HEK293T (cell line): Measurements from ENCODE around the gene THOC5.

Experiments used
- CTCF ChIA-PET: fragments of 350-600 bp; formaldehyde crosslinking; extraction: SDS; loops from one replicate; lab custom pipeline; 2021; ENCODE audit warnings: antibody characterized with exemption, inconsistent platforms; lab: Yijun Ruan, JAX
- POLR2A ChIA-PET: fragments of 350-600 bp; formaldehyde crosslinking; extraction: SDS; loops from one replicate; lab custom pipeline; 2020; ENCODE audit warnings: antibody characterized with exemption, inconsistent platforms; lab: Yijun Ruan, JAX
- DNase-seq: peaks from one replicate; pipeline ENCODE4 v3.0.0; 2012; ENCODE audit warnings: mixed read lengths; ENCODE audit errors: extremely low spot score
- ARNT ChIP-seq: fragments of 450-650 bp; IDR thresholded peaks from 2 replicates; pipeline ENCODE4 v1.6.1; 2017; ENCODE audit warnings: mild to moderate bottlenecking
- BHLHE40 ChIP-seq: fragments of 450-650 bp; IDR thresholded peaks from 2 replicates; pipeline ENCODE4 v1.6.1; 2016; ENCODE audit warnings: mild to moderate bottlenecking, moderate library complexity, borderline replicate concordance
- CTBP1 ChIP-seq: fragments of 450-650 bp; IDR thresholded peaks from 2 replicates; pipeline ENCODE4 v1.6.1; 2016; ENCODE audit warnings: borderline replicate concordance
- ELF4 ChIP-seq: fragments of 450-650 bp; IDR thresholded peaks from 2 replicates; pipeline ENCODE4 v1.6.1; 2017; ENCODE audit warnings: antibody characterized with exemption
- FOXA1 ChIP-seq: fragments of 450-650 bp; IDR thresholded peaks from 2 replicates; pipeline ENCODE4 v1.6.1; 2016; ENCODE audit warnings: mild to moderate bottlenecking
- FOXK2 ChIP-seq: fragments of 450-650 bp; IDR thresholded peaks from 2 replicates; pipeline ENCODE4 v1.6.1; 2016; ENCODE audit warnings: mild to moderate bottlenecking
- FOXM1 ChIP-seq: fragments of 450-650 bp; IDR thresholded peaks from 2 replicates; pipeline ENCODE4 v1.6.1; 2017; ENCODE audit warnings: mild to moderate bottlenecking, borderline replicate concordance
- HDGF ChIP-seq: fragments of 450-650 bp; IDR thresholded peaks from 2 replicates; pipeline ENCODE4 v1.6.1; 2017; ENCODE audit warnings: antibody characterized with exemption, borderline replicate concordance
- L3MBTL2 ChIP-seq: fragments of 450-650 bp; conservative IDR thresholded peaks from 2 replicates; pipeline ENCODE4 v1.6.1; 2016; ENCODE audit warnings: mild to moderate bottlenecking
- LEF1 ChIP-seq: fragments of 450-650 bp; IDR thresholded peaks from 2 replicates; pipeline ENCODE4 v1.6.1; 2017; ENCODE audit warnings: mild to moderate bottlenecking, borderline replicate concordance
- NFRKB ChIP-seq: fragments of 450-650 bp; IDR thresholded peaks from 2 replicates; pipeline ENCODE4 v1.6.1; 2016; ENCODE audit warnings: mild to moderate bottlenecking, moderate library complexity
- SP1 ChIP-seq: fragments of 450-650 bp; IDR thresholded peaks from 2 replicates; pipeline ENCODE4 v1.6.1; 2017
- SUZ12 ChIP-seq: fragments of 450-650 bp; IDR thresholded peaks from 2 replicates; pipeline ENCODE4 v1.6.1; 2016; ENCODE audit warnings: mild to moderate bottlenecking
- TARDBP ChIP-seq: fragments of 450-650 bp; IDR thresholded peaks from 2 replicates; pipeline ENCODE4 v1.6.1; 2016
- ZNF384 ChIP-seq: fragments of 450-650 bp; IDR thresholded peaks from 2 replicates; pipeline ENCODE4 v1.6.1; 2016
- TF ChIP-seq, protein P1 (sequence below): fragments of 450-650 bp; IDR thresholded peaks from 2 replicates; pipeline ENCODE4 v1.6.1; 2016

Gene THOC5

DNA sequence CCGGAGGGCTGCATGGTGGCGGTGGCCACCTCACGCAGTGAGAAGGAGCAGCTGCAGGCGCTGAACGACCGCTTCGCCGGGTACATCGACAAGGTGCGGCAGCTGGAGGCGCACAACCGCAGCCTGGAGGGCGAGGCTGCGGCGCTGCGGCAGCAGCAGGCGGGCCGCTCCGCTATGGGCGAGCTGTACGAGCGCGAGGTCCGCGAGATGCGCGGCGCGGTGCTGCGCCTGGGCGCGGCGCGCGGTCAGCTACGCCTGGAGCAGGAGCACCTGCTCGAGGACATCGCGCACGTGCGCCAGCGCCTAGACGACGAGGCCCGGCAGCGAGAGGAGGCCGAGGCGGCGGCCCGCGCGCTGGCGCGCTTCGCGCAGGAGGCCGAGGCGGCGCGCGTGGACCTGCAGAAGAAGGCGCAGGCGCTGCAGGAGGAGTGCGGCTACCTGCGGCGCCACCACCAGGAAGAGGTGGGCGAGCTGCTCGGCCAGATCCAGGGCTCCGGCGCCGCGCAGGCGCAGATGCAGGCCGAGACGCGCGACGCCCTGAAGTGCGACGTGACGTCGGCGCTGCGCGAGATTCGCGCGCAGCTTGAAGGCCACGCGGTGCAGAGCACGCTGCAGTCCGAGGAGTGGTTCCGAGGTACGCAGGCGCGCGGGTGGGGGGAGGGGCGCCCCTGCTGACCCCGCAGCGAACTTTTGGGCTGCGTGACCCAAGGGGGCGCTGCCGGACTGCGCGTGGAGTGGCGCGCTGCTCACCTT, 72.9 kb downstream of the THOC5 start:
- ChIA-PET POLR2A (interaction anchor here (1.8 kb wide), 1 partner anchor 23 kb away, joined by 5 read pairs; no protein-coding TSS in a partner anchor), CTCF (interaction anchor here (0.8 kb wide), 1 partner anchor 14 kb away, joined by 3 read pairs; no protein-coding TSS in a partner anchor)

DNA sequence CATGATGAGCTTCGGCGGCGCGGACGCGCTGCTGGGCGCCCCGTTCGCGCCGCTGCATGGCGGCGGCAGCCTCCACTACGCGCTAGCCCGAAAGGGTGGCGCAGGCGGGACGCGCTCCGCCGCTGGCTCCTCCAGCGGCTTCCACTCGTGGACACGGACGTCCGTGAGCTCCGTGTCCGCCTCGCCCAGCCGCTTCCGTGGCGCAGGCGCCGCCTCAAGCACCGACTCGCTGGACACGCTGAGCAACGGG, 73.4 kb downstream of the THOC5 start:
- DNase-seq = no peak
- CTCF ChIA-PET = no interaction called here
- POLR2A ChIA-PET = interaction anchor here (1.8 kb wide), 1 partner anchor 23 kb away, joined by 5 read pairs; no protein-coding TSS in a partner anchor
- TF ChIP-seq, protein P1, sequence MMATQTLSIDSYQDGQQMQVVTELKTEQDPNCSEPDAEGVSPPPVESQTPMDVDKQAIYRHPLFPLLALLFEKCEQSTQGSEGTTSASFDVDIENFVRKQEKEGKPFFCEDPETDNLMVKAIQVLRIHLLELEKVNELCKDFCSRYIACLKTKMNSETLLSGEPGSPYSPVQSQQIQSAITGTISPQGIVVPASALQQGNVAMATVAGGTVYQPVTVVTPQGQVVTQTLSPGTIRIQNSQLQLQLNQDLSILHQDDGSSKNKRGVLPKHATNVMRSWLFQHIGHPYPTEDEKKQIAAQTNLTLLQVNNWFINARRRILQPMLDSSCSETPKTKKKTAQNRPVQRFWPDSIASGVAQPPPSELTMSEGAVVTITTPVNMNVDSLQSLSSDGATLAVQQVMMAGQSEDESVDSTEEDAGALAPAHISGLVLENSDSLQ = no peak
- TF ChIP-seq TARDBP (no peak), SP1 (no peak), SUZ12 (no peak), HDGF (no peak), LEF1 (no peak), ARNT (no peak), NFRKB (no peak), BHLHE40 (no peak), FOXM1 (no peak), FOXA1 (no peak), CTBP1 (no peak), ZNF384 (no peak), FOXK2 (no peak), ELF4 (no peak), L3MBTL2 (no peak)

More for the DNA sequence above, 72.9 kb downstream of the THOC5 start:
- no peak for DNase-seq
- TF ChIP-seq LEF1 (no peak), TARDBP (no peak), FOXK2 (no peak), NFRKB (no peak), ELF4 (no peak), SUZ12 (no peak), SP1 (no peak), ZNF384 (no peak), BHLHE40 (no peak), FOXA1 (no peak)

DNA sequence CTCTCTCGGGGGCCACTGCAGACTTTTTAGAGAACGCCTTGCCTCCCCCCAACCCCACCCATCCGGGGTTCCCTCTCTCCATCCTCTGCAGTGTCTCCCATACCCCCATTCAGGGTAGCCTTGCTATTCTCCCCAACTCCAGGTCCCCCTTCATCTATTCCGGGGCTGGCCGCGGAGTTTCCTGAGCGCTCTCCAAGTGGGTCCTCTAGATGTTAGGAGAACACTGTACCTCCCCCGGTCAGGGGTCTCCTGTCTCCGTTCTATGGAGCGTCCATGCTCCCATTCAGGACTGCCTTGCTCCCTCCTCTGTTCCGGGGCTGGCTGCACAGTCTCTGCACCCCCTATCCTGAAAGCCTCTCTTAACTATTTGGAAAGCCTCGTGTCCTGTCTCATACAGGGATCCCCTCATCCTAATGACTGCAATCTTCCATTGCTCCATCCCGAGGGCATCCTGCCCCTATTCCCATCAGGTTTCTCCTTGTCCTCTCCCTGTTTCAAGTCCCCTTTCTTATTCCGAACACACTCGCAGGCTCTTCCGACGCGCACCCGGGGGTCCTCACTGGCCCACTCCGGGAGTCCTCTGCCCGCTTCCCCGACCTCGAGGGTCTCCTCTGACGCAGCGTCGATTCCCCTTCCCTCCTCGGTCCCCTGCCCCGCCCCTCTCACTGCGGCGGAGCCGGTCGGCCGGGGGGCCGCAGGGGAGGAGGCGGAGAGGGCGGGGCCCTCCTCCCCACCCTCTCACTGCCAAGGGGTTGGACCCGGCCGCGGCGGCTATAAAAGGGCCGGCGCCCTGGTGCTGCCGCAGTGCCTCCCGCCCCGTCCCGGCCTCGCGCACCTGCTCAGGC, 73.9 kb downstream of the THOC5 start, which contains the start of gene NEFH:
TSS of gene NEFH (plus strand) at position 802 of the 845 bp plus-strand sequence. CDS start 45 bp downstream, outside the sequence.
- POLR2A ChIA-PET = interaction anchor here (1.8 kb wide), 1 partner anchor 22 kb away, joined by 5 read pairs; no protein-coding TSS in a partner anchor
- CTCF ChIA-PET = interaction anchor here (1.1 kb wide), 1 partner anchor 9 kb away, joined by 4 read pairs; no protein-coding TSS in a partner anchor
- TF ChIP-seq ELF4 (no peak), HDGF (no peak), TARDBP (no peak)
- no peak for DNase-seq

DNA sequence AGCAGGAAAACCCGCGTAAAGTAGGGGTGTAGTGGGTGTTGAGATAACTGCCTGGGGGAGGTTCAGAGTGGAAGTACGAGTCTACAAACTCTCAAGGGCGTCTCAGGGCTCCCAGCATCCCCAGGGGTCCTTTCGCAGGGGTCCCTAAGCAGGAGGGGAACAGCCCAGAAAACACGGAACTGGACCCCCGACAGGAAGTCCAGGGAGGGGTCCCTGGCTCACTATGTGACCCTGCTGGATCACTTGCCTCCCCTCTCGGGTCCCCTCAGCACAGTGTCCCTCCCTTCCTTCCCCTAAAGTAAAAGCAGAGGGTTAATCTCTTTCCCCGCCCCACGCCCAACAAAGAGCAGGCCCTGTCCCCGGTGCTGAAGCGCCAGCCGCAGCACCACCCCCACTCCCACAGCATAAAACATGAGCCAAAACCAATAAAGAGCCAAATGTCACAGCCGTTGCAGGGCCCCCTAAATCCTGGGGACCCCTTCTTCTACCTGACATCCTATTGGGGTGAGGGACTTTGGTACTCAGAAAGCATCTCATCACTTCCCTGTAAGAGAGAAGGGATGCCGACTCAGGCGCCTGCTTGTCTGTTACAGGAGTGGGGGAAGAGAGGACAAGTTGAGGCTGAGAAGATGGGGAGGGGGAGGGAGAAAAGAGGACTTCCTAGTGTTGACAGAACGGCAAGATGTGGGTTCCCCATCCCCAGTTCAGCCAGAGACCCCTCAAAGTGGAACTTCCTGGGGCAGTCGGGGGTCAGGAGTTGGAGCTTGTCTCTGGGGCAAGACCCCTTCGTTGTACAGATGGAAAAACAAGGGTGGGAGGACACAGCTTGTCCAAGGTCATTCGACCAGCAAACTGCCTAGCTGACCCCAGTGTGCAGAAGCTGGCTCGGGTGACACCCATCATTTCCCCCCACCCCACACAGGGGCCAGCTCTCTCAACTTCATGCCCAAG, 75.0 kb downstream of the THOC5 start:
- DNase-seq = peak; percentile 59
- TF ChIP-seq FOXK2 (no peak), ARNT (no peak), FOXA1 (no peak), ZNF384 (no peak), NFRKB (no peak), CTBP1 (no peak), FOXM1 (no peak), L3MBTL2 (no peak), TARDBP (no peak), LEF1 (no peak), SUZ12 (no peak), ELF4 (no peak), SP1 (no peak), HDGF (no peak), BHLHE40 (no peak)
- TF ChIP-seq, protein P1 = no peak
- POLR2A ChIA-PET = no interaction called here
- CTCF ChIA-PET = interaction anchor here (1.1 kb wide), 1 partner anchor 8 kb away, joined by 4 read pairs; no protein-coding TSS in a partner anchor

DNA sequence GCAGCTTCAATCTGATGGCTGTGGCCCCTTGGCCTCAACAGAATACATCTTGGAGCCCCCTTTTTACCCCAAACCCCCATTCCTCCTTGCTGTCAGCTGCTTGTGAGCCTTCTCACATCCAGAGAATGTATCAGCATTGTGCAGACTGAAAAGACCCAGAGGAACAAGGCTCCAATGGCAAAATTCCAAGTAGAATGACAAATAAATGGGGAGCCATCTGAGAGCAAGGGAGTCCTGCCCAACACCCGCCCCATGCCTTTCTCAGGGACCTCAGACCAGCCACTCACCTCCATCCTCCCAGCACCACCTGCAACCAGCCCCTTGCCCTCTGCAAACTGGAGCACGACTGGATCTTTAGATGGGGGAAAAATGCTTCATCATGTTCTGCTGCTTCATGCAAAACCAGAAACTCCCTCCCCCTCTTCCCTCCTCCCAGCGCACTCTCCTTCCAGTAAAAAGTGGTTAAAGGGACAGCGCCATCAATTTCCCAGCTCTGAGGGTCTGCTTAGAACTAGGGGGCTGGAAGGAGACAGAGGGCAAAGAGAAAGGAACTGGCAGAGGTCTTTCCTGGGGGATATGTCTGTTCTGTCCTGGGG, 75.7 kb downstream of the THOC5 start:
- TF ChIP-seq L3MBTL2 = no peak
- no peak for TF ChIP-seq SP1
- TF ChIP-seq, protein P1 = no peak
- TF ChIP-seq NFRKB = no peak
- TF ChIP-seq FOXM1 = no peak
- no peak for TF ChIP-seq CTBP1
- TF ChIP-seq SUZ12 = no peak
- no peak for TF ChIP-seq FOXK2
- no peak for TF ChIP-seq ELF4
- no peak for DNase-seq
- POLR2A ChIA-PET = no interaction called here
- CTCF ChIA-PET = no interaction called here
